Kasumi-1 (cell line): ENCODE results near the gene SMG6.
"Not testable (repeated sequence)": the region's sequence is repeated elsewhere in the genome, so short reads cannot be mapped to it uniquely, and the experiment has no call there.

Source experiments
- DNase-seq, 2 experiments: peaks; one replicate each; lab custom pipeline; 2025; lab: John Stamatoyannopoulos, UW

Gene SMG6

GRCh38 chr17:2263183-2264066, 40.2 kb downstream of the SMG6 start:
- DNase-seq: no peak

GRCh38 chr17:2262135-2262587, 41.4 kb downstream of the SMG6 start:
- DNase-seq: no peak

- no peak for DNase-seq
Measured at GRCh38 chr17:2259769-2260536, 43.6 kb downstream of the SMG6 start.

- DNase-seq: not testable (repeated sequence)
Measured at GRCh38 chr17:2258830-2259229, 44.8 kb downstream of the SMG6 start.

GRCh38 chr17:2253768-2254406, 49.7 kb downstream of the SMG6 start:
- DNase-seq: no peak

- DNase-seq: no peak
Measured at GRCh38 chr17:2253362-2253761, 50.2 kb downstream of the SMG6 start.

GRCh38 chr17:2251098-2251497, 52.5 kb downstream of the SMG6 start:
- DNase-seq: no peak

GRCh38 chr17:2250140-2251095, 53.2 kb downstream of the SMG6 start:
- no peak for DNase-seq

- DNase-seq: no peak
Measured at GRCh38 chr17:2247005-2247404, 56.6 kb downstream of the SMG6 start.

GRCh38 chr17:2244545-2245525, 58.8 kb downstream of the SMG6 start:
- peak; percentile 26 to 51 for DNase-seq

- DNase-seq: no peak
Measured at GRCh38 chr17:2243953-2244352, 59.6 kb downstream of the SMG6 start.

GRCh38 chr17:2241823-2242222, 61.8 kb downstream of the SMG6 start:
- DNase-seq: no peak

GRCh38 chr17:2240541-2240940, 63.0 kb downstream of the SMG6 start:
- no peak for DNase-seq

GRCh38 chr17:2239882-2240430, 63.6 kb downstream of the SMG6 start:
- no peak for DNase-seq

- DNase-seq: no peak
Measured at GRCh38 chr17:2239170-2239551, 64.4 kb downstream of the SMG6 start.

GRCh38 chr17:2238432-2239169, 65.0 kb downstream of the SMG6 start:
- DNase-seq: no peak

- DNase-seq: no peak
Measured at GRCh38 chr17:2237950-2238349, 65.6 kb downstream of the SMG6 start.

GRCh38 chr17:2237521-2237921, 66.1 kb downstream of the SMG6 start:
- no peak for DNase-seq

- DNase-seq: no peak
Measured at GRCh38 chr17:2235792-2236366, 67.7 kb downstream of the SMG6 start.
